Caki2 (cell line): ENCODE data around the gene MAST3. TPM values are rescaled to one million over a fixed set of nuclear protein-coding genes. Genes with fewer than 3 reads are reported as not detected.
"Not testable (repeated sequence)": the region's sequence is repeated elsewhere in the genome, so short reads cannot be mapped to it uniquely, and the experiment has no call there.

Experiments
- DNase-seq: peaks from one replicate; pipeline ENCODE4 v3.0.0-alpha.2; 2015; ENCODE audit warnings: low read depth
- in situ Hi-C: cut with HindIII; loops from 2 replicates; pipeline ENCODE4 v1.10.0; 2016; ENCODE audit warnings: low sequenced_read_pairs, low pct_unique_long_range_greater_than_20kb, mixed read lengths
- total RNA-seq: library from RNA; depleted of rRNA; stranded (reverse); fragments of >200 nt; shearing (Covaris generic); gene quantifications from 2 replicates; pipeline ENCODE4 v1.2.3, GENCODE V29; 2014; ENCODE audit warnings: low replicate concordance

Gene MAST3
- total RNA-seq, 1 experiment from 2014 or later, result 1.8 TPM

- DNase-seq, result no peak
- in situ Hi-C loops, result no loop called here
Measured at GRCh38 chr19:18149596-18149975, 52.0 kb downstream of the MAST3 start.

DNA sequence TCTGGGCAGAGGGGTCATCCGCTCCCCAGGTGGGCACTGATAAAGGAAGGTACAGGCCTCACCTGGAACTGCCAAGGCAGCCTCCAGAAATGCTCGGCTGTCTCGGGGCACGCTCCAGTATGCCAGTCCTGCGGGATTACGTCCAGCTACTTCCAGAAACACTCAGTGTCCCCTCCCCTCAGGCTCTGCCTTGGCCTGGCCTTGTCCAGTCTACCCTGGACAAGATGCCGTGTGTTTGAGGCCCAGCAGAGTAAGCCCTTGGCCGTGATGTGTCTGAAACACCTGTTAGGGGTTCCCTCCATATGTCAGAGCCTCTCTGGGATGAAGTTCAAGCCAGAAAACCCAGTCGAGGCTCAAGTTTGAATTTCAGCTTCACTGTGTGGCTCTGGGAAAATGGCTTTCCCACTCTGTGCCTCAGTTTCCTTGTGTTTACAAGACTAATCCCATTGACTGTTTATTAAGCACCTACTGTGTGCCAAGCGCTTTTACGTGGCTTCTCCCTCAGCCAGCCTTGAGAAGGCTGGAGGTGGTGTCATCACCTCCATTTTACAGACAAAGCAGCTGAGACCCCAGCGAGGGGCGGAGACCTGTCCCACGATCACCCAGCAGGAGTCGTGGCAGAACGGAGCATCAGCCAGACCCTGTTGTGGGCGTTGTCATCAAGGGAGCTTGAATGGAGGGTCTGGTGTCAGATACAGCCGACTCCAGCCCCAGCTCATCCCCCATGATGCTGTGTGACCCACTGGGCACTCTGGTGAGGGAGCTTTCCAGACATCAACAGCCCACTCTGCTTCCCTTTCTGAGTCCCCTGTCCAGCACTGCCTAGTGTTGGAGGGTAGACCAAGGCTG, 53.4 kb downstream of the MAST3 start:
- DNase-seq, result no peak
- in situ Hi-C loops, result no loop called here

- in situ Hi-C loops, result no loop called here
- peak; percentile 97 for DNase-seq
Measured at GRCh38 chr19:18152442-18152816, 54.9 kb downstream of the MAST3 start.

DNA sequence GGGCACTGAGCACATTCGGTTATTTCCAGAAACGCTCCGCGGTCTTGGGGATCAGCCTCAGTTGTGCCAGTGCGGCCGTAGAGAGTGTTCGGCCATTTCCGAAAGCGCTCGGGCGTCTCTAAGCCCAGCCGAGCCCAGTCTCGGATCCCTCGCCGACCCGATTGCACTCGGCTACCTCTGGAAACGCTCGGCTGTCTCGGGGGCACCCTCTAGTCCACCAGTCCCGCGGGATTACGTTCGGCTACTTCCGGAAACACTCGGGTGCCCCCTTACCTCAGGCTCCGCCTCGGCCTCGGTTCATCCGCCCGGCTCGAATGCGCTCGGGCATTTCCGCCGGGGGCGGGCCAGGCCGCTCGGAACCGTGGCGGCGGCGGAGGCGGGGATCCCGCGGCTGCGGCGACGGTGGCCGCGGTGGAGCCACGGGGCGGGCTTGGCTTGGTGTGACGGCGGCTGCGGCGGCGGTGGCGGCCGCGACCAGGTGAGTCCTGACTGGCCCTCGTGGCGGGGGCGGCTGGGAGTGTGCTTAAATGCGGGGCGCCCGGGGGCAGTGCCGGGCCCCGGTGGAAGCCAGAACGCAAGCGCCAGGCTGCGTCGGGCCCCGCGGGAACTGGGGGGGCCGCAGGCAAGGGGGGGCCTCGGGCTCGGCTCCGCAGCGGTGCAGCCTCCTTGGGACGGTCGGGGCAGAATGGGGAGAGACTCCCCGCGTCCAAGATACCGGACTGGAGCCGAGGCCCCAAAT, 55.4 kb downstream of the MAST3 start, which contains the start of gene PIK3R2:
Gene PIK3R2, plus strand, starts transcription at position 347 of the 739 bp plus-strand sequence. CDS start 2,717 bp downstream, outside the sequence.
- DNase-seq, result peak; percentile 99
- in situ Hi-C loops, result no loop called here

DNA sequence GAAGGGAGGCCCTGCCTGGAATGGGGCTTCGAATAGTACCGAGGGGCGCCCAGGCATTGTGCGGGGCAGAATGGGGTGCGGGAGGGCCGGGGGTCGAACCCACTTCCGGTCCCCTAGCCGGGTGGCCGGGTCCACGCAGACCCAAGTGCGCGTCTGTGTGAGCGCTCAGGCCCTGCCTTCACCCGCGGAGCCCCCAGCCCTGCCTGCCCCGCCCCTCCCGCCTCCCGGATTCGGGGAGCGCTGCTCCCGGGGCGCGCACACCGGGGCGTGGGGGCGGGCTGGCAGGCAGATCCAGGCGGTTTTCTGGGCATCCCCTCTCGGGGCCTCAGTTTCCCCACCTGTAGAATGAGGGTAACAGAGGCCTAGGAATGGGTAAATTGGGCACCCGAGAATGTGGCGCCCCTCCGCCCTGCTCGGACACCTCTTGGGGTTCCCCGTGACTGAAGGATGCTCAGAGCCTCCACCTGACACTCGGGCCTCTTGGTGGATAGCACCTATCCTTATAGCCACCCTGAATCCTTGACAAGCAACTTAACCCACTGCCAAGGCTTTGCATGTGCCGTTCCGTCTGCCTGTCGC, 56.1 kb downstream of the MAST3 start:
- in situ Hi-C loops, result no loop called here
- DNase-seq, result no peak

GRCh38 chr19:18155095-18156087, 57.8 kb downstream of the MAST3 start:
- in situ Hi-C loops, result no loop called here
- DNase-seq, result no peak

GRCh38 chr19:18156268-18156667, 58.7 kb downstream of the MAST3 start:
- DNase-seq, result no peak
- in situ Hi-C loops, result no loop called here

GRCh38 chr19:18156841-18157464, 59.4 kb downstream of the MAST3 start:
- DNase-seq, result peak; percentile 67
- in situ Hi-C loops, result no loop called here

GRCh38 chr19:18157465-18158063, 60.0 kb downstream of the MAST3 start:
- DNase-seq, result no peak
- in situ Hi-C loops, result no loop called here

- no peak for DNase-seq
- in situ Hi-C loops, result no loop called here
Measured at GRCh38 chr19:18158467-18158866, 60.9 kb downstream of the MAST3 start.

DNA sequence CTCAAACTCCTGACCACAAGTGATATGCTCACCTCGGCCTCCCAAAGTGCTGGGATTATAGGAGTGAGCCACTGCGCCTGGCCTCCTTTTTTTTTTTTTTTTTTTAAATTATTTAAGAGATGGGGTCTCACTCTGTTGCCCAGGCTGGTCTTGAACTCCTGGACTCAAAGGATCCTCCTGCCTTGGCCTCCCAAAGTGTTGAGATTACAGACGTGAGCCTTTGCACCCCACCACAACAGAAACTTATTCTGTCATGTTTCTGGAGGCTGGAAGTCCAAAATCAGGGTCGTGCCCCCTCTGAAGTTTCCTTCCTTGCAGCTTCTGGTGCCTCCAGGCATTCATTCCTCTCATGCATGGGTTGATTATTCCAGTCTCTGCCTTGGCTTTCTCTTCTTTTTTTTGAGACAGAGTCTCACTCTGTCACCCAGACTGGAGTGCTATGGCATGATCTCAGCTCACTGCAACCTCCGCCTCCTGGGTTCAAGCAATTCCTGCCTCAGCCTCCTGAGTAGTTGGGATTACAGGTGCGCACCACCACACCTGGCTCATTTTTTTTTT, 61.6 kb downstream of the MAST3 start:
- DNase-seq, in situ Hi-C loops: not testable (repeated sequence)

- in situ Hi-C loops, result no loop called here
- no peak for DNase-seq
Measured at GRCh38 chr19:18159810-18160209, 62.2 kb downstream of the MAST3 start.

DNA sequence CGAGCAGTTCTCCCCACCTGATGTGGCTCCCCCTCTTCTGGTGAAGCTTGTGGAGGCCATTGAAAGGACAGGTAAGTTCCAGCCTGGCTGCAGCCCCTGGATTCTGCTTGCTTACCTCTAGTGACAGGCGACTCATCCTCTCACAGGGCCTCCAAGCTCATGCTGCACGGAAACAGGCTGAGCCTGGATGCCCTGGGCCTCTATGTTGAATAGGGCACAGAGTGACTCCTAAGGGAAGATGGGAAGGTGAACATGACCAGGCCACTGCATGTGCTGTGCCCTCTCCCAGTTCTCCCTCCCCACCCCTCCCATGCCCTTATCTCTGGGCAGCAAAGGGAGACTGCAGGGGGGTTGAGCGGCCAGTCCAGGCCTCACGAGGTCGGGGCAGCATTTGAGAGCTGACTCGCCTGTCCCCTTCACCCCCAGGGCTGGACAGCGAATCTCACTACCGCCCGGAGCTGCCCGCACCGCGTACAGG, 63.0 kb downstream of the MAST3 start:
- in situ Hi-C loops, result no loop called here
- DNase-seq, result peak; percentile 26

DNA sequence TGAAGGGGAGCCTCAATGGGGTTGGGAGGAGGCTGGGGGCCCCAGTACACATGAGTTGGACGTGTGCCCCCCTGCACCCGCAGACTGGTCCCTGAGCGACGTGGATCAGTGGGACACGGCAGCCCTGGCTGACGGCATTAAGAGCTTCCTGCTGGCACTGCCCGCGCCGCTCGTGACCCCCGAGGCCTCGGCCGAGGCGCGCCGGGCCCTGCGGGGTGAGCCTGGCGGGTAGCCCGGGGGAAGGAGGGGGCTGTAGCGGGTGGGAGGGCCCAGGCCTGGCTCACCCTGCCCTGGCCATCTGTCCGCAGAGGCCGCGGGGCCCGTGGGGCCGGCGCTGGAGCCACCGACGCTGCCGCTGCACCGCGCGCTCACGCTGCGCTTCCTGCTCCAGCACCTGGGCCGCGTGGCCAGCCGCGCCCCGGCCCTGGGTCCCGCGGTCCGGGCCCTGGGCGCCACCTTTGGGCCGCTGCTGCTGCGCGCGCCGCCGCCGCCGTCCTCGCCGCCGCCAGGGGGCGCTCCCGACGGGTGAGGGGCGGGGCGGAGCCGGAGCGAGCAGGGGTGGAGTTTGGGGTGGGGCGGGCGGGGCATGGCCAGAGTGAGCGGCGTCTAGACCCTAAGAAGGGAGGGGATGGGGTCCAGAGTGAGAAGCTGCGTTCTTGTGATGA, 63.5 kb downstream of the MAST3 start:
- in situ Hi-C loops, result no loop called here
- peak; percentile 60 for DNase-seq

DNA sequence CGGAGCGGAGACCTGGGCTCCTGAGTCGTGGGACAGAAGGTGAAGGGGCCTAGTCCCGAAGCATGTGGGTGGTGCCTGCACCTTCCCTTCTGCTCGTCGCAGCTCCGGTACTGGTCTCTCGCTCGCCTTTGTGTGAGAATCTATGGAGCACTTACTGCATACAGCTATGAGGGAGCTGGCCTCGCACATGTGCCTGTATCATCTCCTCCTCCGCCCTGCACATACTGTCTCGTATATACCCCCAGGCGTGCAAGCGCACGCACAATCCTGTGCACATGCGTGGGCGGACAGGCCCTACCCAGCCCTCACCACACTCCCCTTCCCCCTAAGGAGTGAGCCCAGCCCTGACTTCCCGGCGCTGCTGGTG, 64.0 kb downstream of the MAST3 start:
- in situ Hi-C loops, result no loop called here
- DNase-seq, result no peak

DNA sequence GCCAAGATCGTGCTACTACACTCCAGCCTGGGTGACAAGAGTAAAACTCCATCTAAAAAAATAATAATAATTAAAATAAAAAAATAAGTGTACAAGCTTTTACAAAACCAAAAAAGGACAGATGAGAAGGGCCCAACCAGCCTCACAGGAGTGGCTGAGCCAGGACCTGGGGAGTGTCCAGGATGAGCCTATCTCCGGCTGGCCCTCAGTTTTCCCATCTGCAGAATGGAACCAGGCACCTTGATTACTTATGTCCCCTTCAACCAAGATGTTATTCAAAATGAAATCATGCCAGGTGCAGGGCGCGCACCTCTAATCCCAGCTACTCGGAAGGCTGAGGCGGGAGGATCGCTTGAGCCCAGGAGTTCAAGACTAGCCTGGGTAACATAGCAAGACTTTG, 66.5 kb downstream of the MAST3 start:
- in situ Hi-C loops, result no loop called here
- DNase-seq, result no peak
